GM23248 (cell line): Measurements from ENCODE around the gene UIMC1. TPM values are rescaled to one million over a fixed set of nuclear protein-coding genes. Genes with fewer than 3 reads are reported as not detected.

Source experiments
- DNase-seq: peaks from one replicate; pipeline ENCODE4 v3.0.0-alpha.2; 2015
- H2AFZ ChIP-seq: fragments of 200-600 bp; sonication (generic); 2 replicates; pipeline ENCODE4 v1.6.1; 2016; ENCODE audit warnings: antibody characterized with exemption
- H3F3A ChIP-seq: fragments of 200-600 bp; sonication (generic); 2 replicates; pipeline ENCODE4 v1.6.1; 2016; ENCODE audit warnings: mild to moderate bottlenecking, antibody characterized with exemption, mixed run types; ENCODE audit not compliant: insufficient read depth
- H3K27ac ChIP-seq: fragments of 200-600 bp; sonication (generic); 2 replicates; pipeline ENCODE4 v1.5.1; 2016; ENCODE audit warnings: mild to moderate bottlenecking
- H3K27me3 ChIP-seq: fragments of 200-600 bp; sonication (generic); replicated peaks from 2 replicates; pipeline ENCODE4 v1.6.1; 2016; ENCODE audit warnings: mild to moderate bottlenecking; ENCODE audit not compliant: insufficient read depth
- H3K36me3 ChIP-seq: fragments of 200-600 bp; sonication (generic); 2 replicates; pipeline ENCODE4 v1.6.1; 2016; ENCODE audit warnings: low read depth, mild to moderate bottlenecking
- H3K4me1 ChIP-seq: fragments of 200-600 bp; sonication (generic); 2 replicates; pipeline ENCODE4 v1.6.1; 2016; ENCODE audit warnings: mild to moderate bottlenecking; ENCODE audit not compliant: insufficient read depth
- H3K4me2 ChIP-seq: fragments of 200-600 bp; sonication (generic); one replicate; pipeline ENCODE4 v1.6.1; 2016; ENCODE audit warnings: mild to moderate bottlenecking; ENCODE audit not compliant: unreplicated experiment
- H3K4me3 ChIP-seq: fragments of 200-600 bp; sonication (generic); 2 replicates; pipeline ENCODE4 v1.5.1; 2016; ENCODE audit warnings: mild to moderate bottlenecking
- H3K79me2 ChIP-seq: fragments of 200-600 bp; sonication (generic); 2 replicates; pipeline ENCODE4 v1.6.1; 2016; ENCODE audit warnings: mild to moderate bottlenecking; ENCODE audit not compliant: insufficient read depth
- H3K9ac ChIP-seq: fragments of 200-600 bp; sonication (generic); 2 replicates; pipeline ENCODE4 v1.6.1; 2016; ENCODE audit warnings: mild to moderate bottlenecking
- H3K9me2 ChIP-seq: fragments of 200-600 bp; sonication (generic); 2 replicates; pipeline ENCODE4 v1.6.1; 2016; ENCODE audit warnings: mixed run types, mild to moderate bottlenecking, moderate library complexity; ENCODE audit not compliant: insufficient read depth
- H3K9me3 ChIP-seq: fragments of 200-600 bp; sonication (generic); one replicate; pipeline ENCODE4 v1.6.1; 2017; ENCODE audit warnings: low read depth
- H4K20me1 ChIP-seq: fragments of 200-600 bp; sonication (generic); 2 replicates; pipeline ENCODE4 v1.6.0; 2016; ENCODE audit not compliant: insufficient read depth
- EZH2 ChIP-seq: fragments of 200-600 bp; sonication (generic); IDR thresholded peaks from 2 replicates; pipeline ENCODE4 v1.6.1; 2018; ENCODE audit warnings: antibody characterized with exemption, mild to moderate bottlenecking; ENCODE audit not compliant: insufficient read depth, poor library complexity, severe bottlenecking
- EZH2phosphoT487 ChIP-seq: fragments of 200-600 bp; sonication (generic); IDR thresholded peaks from 2 replicates; pipeline ENCODE4 v1.6.1; 2018; ENCODE audit warnings: antibody characterized with exemption, moderate library complexity, mild to moderate bottlenecking, low read depth; ENCODE audit not compliant: insufficient read depth
- WGBS, 2 experiments: methylation state at CpG; one replicate each; pipeline ENCODE4 v1.1.6; 2015 to 2017; ENCODE audit warnings: low lambda C conversion rate in 2 of 2, low coverage in 1 of 2; ENCODE audit errors: missing lambda C conversion rate in 2 of 2; 5-methylcytosine and 5-hydroxymethylcytosine counted together
- in situ Hi-C: fragments of 300-500 bp; cut with MboI; formaldehyde crosslinking; loops from 2 replicates; pipeline ENCODE4 v1.15.0; 2020
- polyA plus RNA-seq: library from polyadenylated mRNA; unstranded; fragments of >200 nt; fragmentation: Nextera tagmentation; extraction: Ambion mirVana; gene quantifications from 2 replicates; pipeline ENCODE4 v1.2.1, GENCODE V29; 2016
- total RNA-seq: library from RNA; depleted of rRNA; stranded (reverse); fragments of >200 nt; shearing (Covaris generic); gene quantifications from 2 replicates; pipeline ENCODE4 v1.2.3, GENCODE V29; 2014

Gene UIMC1
- total and polyA plus RNA-seq, 2 experiments from 2014 or later = 18.4 to 27.6 TPM

- Histone ChIP-seq H2AFZ (no peak overlapping the region), H3K9me3 (no peaks in the 10 kb centered on the region), H3K9me2 (no peaks in the 10 kb centered on the region), H3K4me2 (no peak overlapping the region), H3K27ac (no peak overlapping the region), H3K79me2 (no peaks in the 10 kb centered on the region), H3K36me3 (no peaks in the 10 kb centered on the region), H3K4me3 (no peak overlapping the region), H3K4me1 (no peaks in the 10 kb centered on the region), H3F3A (no peaks in the 10 kb centered on the region), H4K20me1 (no peaks in the 10 kb centered on the region), H3K9ac (no peak overlapping the region), H3K27me3 (peaks cover 26% of the 10 kb centered on the region)
- no peak for DNase-seq
- WGBS, 2 experiments = 72 to 75% methylated on average over 6 of the region's 6 CpGs
- in situ Hi-C loops = no loop called here
- no peak for TF ChIP-seq EZH2
- TF ChIP-seq EZH2phosphoT487 = no peak
Observed at GRCh38 chr5:176894298-176894697, 112.3 kb downstream of the UIMC1 start.

- no peaks in the 10 kb centered on the region for H3F3A ChIP-seq
- H3K9me3 ChIP-seq = no peaks in the 10 kb centered on the region
- no peak overlapping the region for H3K27ac ChIP-seq
- H3K27me3 ChIP-seq = peaks cover 26% of the 10 kb centered on the region
- DNase-seq = no peak
- TF ChIP-seq EZH2phosphoT487 (no peak), EZH2 (no peak)
- in situ Hi-C loops = no loop called here
- no peak overlapping the region for H2AFZ ChIP-seq
- WGBS, 2 experiments = 26 to 28% methylated on average over 3 of the region's 3 CpGs
- no peaks in the 10 kb centered on the region for H3K79me2 ChIP-seq
- H3K36me3 ChIP-seq = no peaks in the 10 kb centered on the region
- no peak overlapping the region for H3K9ac ChIP-seq
- H4K20me1 ChIP-seq = no peaks in the 10 kb centered on the region
- no peaks in the 10 kb centered on the region for H3K9me2 ChIP-seq
- H3K4me2 ChIP-seq = no peak overlapping the region
- H3K4me3 ChIP-seq = no peak overlapping the region
- H3K4me1 ChIP-seq = no peaks in the 10 kb centered on the region
Observed at GRCh38 chr5:176892663-176893062, 113.9 kb downstream of the UIMC1 start.

- H3K4me1 ChIP-seq = no peaks in the 10 kb centered on the region
- H3K9me2 ChIP-seq = no peaks in the 10 kb centered on the region
- H3K4me3 ChIP-seq = no peak overlapping the region
- no peak for DNase-seq
- in situ Hi-C loops = no loop called here
- H4K20me1 ChIP-seq = no peaks in the 10 kb centered on the region
- H3K27ac ChIP-seq = no peak overlapping the region
- H2AFZ ChIP-seq = no peak overlapping the region
- 45 to 53% methylated on average over 9 of the region's 9 CpGs for WGBS, 2 experiments
- no peaks in the 10 kb centered on the region for H3K36me3 ChIP-seq
- no peaks in the 10 kb centered on the region for H3K79me2 ChIP-seq
- peaks cover 26% of the 10 kb centered on the region for H3K27me3 ChIP-seq
- no peak overlapping the region for H3K9ac ChIP-seq
- H3K9me3 ChIP-seq = no peaks in the 10 kb centered on the region
- no peaks in the 10 kb centered on the region for H3F3A ChIP-seq
- no peak for TF ChIP-seq EZH2phosphoT487
- no peak for TF ChIP-seq EZH2
- H3K4me2 ChIP-seq = no peak overlapping the region
Observed at GRCh38 chr5:176891331-176891958, 115.1 kb downstream of the UIMC1 start.

GRCh38 chr5:176890455-176891330 is 115.9 kb downstream of the UIMC1 start:
- no peak overlapping the region for H3K4me3 ChIP-seq
- DNase-seq = no peak
- no peaks in the 10 kb centered on the region for H3K79me2 ChIP-seq
- TF ChIP-seq EZH2phosphoT487 = no peak
- no peak for TF ChIP-seq EZH2
- no peaks in the 10 kb centered on the region for H4K20me1 ChIP-seq
- 43 to 51% methylated on average over 9 of the region's 9 CpGs for WGBS, 2 experiments
- peaks cover 26% of the 10 kb centered on the region for H3K27me3 ChIP-seq
- no peaks in the 10 kb centered on the region for H3K9me2 ChIP-seq
- H3K36me3 ChIP-seq = no peaks in the 10 kb centered on the region
- no peaks in the 10 kb centered on the region for H3F3A ChIP-seq
- no peak overlapping the region for H3K4me2 ChIP-seq
- H3K9me3 ChIP-seq = no peaks in the 10 kb centered on the region
- no peaks in the 10 kb centered on the region for H3K4me1 ChIP-seq
- no peak overlapping the region for H2AFZ ChIP-seq
- in situ Hi-C loops = no loop called here
- H3K27ac ChIP-seq = no peak overlapping the region
- no peak overlapping the region for H3K9ac ChIP-seq
